ENCODE results near the gene FCMR.

Gene FCMR

DNA sequence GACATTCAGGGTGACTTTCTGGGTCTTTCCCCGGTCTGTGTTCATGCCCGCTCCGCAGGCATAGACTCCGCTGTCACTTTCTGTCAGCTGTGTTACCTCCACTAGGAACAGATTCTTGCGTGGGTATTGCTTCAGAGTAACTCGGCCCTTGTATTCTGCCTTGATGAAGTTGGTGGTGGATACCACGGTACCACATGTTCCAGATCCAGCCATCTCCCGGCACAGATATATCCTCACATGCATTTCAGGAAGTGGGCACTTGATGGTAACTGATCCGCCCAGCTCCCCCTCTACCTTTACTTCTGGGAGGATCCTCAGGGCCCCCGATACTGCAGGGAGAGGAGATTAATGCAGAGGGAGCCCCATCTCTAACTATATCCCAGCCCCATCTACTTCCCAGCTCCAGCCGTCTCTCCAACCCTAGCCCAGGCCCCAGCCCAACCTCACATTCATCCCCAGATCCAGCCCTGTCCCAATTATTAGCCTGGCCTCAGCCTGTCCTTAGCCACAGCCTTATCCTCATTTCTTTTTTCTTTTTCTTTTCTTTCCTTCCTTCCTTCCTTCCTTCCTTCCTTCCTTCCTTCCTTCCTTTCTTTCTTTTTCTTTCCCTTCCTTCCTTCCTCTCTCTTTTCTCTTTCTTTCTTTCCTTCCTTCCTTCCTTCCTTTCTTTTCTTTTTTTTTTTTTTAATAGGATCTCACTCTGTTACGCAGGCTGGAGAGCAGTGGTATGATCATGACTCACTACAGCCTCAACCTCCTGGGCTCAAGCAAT is 7.8 kb downstream of the FCMR start:
- Histone ChIP-seq H3K4me1 (ENCODE audit: control insufficient read depth in 1 of 2, insufficient read depth in 1 of 2, low read depth in 1 of 2, low read length in 1 of 2) (peaks cover 0 to 13% of the 10 kb centered on the region in 2 experiments), H3K4me3 (ENCODE audit: low read depth in 1 of 2, low read length in 1 of 2) (no peak overlapping the region), H3K36me3 (no peaks in the 10 kb centered on the region), H3K27me3 (peaks cover 52% of the 10 kb centered on the region), H3K9me3 (no peaks in the 10 kb centered on the region), H3K27ac (no peak overlapping the region)
- TF ChIP-seq, protein P1, sequence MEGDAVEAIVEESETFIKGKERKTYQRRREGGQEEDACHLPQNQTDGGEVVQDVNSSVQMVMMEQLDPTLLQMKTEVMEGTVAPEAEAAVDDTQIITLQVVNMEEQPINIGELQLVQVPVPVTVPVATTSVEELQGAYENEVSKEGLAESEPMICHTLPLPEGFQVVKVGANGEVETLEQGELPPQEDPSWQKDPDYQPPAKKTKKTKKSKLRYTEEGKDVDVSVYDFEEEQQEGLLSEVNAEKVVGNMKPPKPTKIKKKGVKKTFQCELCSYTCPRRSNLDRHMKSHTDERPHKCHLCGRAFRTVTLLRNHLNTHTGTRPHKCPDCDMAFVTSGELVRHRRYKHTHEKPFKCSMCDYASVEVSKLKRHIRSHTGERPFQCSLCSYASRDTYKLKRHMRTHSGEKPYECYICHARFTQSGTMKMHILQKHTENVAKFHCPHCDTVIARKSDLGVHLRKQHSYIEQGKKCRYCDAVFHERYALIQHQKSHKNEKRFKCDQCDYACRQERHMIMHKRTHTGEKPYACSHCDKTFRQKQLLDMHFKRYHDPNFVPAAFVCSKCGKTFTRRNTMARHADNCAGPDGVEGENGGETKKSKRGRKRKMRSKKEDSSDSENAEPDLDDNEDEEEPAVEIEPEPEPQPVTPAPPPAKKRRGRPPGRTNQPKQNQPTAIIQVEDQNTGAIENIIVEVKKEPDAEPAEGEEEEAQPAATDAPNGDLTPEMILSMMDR (IDR thresholded peaks at IDR 0.05), result no peak

DNA sequence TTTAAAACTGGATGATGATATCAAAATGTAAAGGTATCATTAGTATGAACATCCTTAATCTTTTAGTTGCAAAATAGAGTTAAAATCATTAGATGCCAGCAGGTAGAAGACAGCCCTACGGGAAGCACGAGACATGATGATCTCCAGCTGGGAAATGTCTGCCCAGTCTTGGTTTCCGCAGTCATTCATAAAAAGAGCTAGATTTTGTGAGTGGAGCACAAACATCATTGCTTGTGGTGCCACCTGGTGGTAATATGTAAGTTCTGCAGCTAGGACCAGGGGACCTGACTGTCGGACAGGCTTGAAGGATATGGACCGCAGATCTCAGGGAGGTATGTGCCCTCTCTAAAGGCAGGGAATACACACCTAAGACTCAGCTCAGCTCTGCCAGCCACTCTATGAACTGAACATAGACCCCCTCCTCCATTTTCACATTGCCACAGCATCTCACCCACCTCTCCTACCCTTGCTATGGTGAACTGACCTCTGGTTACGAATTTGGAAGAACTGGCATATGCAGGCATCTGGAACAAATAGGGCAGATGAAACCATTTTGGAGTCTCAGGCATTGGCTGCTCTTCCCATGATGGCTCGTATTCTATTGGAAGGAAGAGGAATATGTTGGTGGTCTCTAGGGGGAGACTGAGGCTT is 9.2 kb downstream of the FCMR start:
- no peaks in the 10 kb centered on the region for H3K9me3 ChIP-seq
- H3K36me3 ChIP-seq, result no peaks in the 10 kb centered on the region
- H3K27ac ChIP-seq, result no peak overlapping the region
- peaks cover 0 to 13% of the 10 kb centered on the region in 2 experiments for H3K4me1 ChIP-seq (ENCODE audit: control insufficient read depth in 1 of 2, insufficient read depth in 1 of 2, low read depth in 1 of 2, low read length in 1 of 2)
- no peak overlapping the region for H3K4me3 ChIP-seq (ENCODE audit: low read depth in 1 of 2, low read length in 1 of 2)
- H3K27me3 ChIP-seq, result peaks cover 65% of the 10 kb centered on the region
- TF ChIP-seq, protein P1 (IDR thresholded peaks at IDR 0.05), result peak; percentile 86

DNA sequence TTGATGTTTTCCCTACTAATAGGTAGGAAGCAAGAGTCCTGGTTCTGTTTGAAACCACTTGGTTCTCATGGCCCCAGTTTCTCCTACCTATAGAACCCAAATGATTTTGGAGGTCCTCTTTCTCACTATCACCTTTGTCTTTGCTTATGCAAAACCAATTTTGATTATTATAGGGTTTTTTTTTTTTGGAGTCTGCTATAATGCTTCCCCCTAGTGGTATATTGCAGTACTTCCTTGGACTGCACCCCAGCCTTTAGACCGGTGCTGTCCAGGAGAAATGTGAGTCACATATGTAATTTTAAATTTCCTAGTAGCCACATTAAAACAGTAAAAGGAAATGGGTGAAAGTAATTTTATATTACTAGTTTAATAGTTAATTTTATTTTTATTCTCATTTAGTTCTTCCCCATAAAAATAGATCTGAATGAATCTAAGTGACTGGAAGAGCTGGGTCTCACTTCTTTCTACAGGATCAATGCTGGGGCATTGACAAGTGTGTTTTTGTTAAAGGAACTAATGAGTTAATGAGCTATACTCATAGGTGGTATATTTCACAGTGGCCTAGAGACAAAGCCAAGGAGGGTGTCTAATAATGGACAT is 10.6 kb downstream of the FCMR start:
- TF ChIP-seq, protein P1 (IDR thresholded peaks at IDR 0.05), result peak; percentile 73
- H3K9me3 ChIP-seq, result no peaks in the 10 kb centered on the region
- H3K4me3 ChIP-seq (ENCODE audit: low read depth in 1 of 2, low read length in 1 of 2), result no peak overlapping the region
- H3K36me3 ChIP-seq, result no peaks in the 10 kb centered on the region
- H3K27ac ChIP-seq, result no peak overlapping the region
- H3K4me1 ChIP-seq (ENCODE audit: control insufficient read depth in 1 of 2, insufficient read depth in 1 of 2, low read depth in 1 of 2, low read length in 1 of 2), result peaks cover 0 to 13% of the 10 kb centered on the region in 2 experiments
- peaks cover 78% of the 10 kb centered on the region for H3K27me3 ChIP-seq

DNA sequence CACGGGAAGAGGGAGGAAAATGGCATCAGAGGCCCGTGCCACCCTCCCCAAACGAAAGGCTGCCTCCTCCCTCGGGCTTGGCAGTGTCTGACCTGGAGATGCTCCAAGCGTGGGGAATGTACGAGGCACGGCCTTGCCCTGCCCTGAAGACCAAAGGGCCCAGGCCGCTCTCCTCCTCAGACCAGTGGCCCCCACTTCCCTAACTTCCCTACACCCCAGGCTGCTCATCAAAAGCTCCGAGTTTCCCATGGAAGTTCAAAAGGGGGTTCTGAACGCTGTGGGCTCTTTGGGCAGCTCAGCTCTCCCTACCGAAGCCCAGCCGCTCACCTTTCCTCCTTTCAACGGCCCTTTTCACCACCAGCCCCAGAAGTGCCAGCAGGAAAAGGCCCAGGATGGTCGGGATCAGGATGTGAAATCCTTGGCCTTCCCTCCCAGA is 11.8 kb downstream of the FCMR start:
- peaks cover 0 to 13% of the 10 kb centered on the region in 2 experiments for H3K4me1 ChIP-seq (ENCODE audit: control insufficient read depth in 1 of 2, insufficient read depth in 1 of 2, low read depth in 1 of 2, low read length in 1 of 2)
- H3K36me3 ChIP-seq, result no peaks in the 10 kb centered on the region
- no peak overlapping the region for H3K27ac ChIP-seq
- no peaks in the 10 kb centered on the region for H3K9me3 ChIP-seq
- H3K27me3 ChIP-seq, result peaks cover 83% of the 10 kb centered on the region
- TF ChIP-seq, protein P1 (IDR thresholded peaks at IDR 0.05), result no peak
- H3K4me3 ChIP-seq (ENCODE audit: low read depth in 1 of 2, low read length in 1 of 2), result no peak overlapping the region

DNA sequence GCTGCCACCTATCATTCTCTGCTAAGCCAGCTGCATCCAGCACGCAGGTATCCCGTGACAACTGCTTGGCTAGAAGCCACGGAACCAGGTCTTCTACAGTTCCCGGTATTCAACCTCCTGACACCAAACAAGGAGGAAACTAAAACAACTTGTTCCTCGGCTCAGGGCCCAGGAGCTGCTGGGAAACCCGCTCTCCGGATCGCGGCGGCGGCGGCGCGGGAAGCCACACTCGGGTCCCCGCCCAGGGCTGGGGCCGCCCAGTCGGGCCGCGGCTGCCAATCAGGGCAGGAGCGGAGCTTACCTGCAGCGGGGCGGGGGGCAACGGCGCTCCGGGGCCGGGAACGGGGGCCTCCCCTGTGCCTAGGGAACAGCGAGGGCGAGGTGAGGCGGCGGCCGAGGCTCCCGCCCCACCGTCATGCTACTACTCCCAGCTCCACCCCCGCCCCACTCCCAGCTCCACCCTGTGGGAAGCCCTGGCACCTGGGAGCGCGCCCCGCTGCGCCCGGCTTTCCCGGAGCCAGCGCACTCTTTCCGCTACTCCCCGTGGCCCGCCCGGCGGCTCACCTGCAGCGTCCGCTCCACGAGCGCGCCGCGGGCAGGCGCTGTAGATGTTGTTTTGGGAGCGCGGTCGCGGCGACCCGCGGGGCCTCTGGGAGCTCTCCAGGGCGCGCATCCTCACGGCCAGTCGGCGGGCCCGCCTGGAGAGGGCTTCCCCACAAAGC is 12.4 kb downstream of the FCMR start:
- peaks cover 85% of the 10 kb centered on the region for H3K27me3 ChIP-seq
- H3K4me1 ChIP-seq (ENCODE audit: control insufficient read depth in 1 of 2, insufficient read depth in 1 of 2, low read depth in 1 of 2, low read length in 1 of 2), result peaks cover 0 to 13% of the 10 kb centered on the region in 2 experiments
- no peaks in the 10 kb centered on the region for H3K9me3 ChIP-seq
- H3K27ac ChIP-seq, result no peak overlapping the region
- no peaks in the 10 kb centered on the region for H3K36me3 ChIP-seq
- no peak overlapping the region for H3K4me3 ChIP-seq (ENCODE audit: low read depth in 1 of 2, low read length in 1 of 2)
- TF ChIP-seq, protein P1 (IDR thresholded peaks at IDR 0.05), result no peak

Data from neutrophil (primary cell).